Measurements from ENCODE around the gene DNAJC25. TPM values are rescaled to one million over a fixed set of nuclear protein-coding genes. Genes with fewer than 3 reads are reported as not detected.
A peak's percentile ranks its signal among the peaks of the same experiment; 100 is the strongest.

DNAJC25 gene
- 8.5 TPM for polyA plus RNA-seq (2013, experiment 1 of 4)
- 10.0 TPM for polyA plus RNA-seq (2013, experiment 2 of 4)
- 7.7 TPM for polyA plus RNA-seq (2013, experiment 3 of 4)
- 9.8 TPM for polyA plus RNA-seq (2013, experiment 4 of 4)

DNA sequence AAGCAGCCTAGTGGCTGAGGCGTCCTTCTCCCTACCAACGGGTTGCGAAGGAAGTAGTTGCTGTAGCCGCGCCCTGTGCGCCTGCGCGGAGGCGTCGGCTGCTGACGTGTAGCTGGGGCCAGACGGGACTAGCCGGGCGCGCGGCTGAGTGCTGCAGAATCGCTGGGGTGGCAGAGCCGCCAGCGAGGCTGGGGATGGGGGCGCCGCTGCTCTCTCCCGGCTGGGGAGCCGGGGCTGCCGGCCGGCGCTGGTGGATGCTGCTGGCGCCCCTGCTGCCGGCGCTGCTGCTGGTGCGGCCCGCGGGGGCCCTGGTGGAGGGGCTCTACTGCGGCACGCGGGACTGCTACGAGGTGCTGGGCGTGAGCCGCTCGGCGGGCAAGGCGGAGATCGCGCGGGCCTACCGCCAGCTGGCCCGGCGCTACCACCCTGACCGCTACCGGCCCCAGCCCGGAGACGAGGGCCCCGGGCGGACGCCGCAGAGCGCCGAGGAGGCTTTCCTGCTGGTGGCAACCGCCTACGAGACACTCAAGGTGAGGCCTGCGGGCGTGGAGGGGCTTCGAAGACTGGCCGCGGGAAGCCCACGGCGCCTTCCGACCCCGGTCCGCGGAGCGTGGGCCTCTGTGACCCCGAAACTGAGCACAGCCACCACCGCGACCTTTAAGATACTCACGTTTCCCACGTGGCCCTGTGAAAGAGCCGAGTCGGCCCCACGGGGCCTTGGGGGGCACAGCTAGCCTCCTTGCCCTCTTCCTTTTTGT, at the start of gene DNAJC25:
DNAJC25 (plus strand) TSS at position 121 of the 758 bp plus-strand sequence; CDS start at position 195, 74 bp downstream.
- 0 to 1% methylated on average over 79 of the region's 79 CpGs for WGBS, 2 experiments
- Histone ChIP-seq H3K27ac (ENCODE audit: insufficient read depth, low read depth, low read length, poor library complexity, severe bottlenecking) (peak within 1 kb of the TSS; percentile 70), H3K4me1 (ENCODE audit: control insufficient read depth, insufficient read depth, low read length) (peaks cover 14% of the 10 kb centered on the region), H3K36me3 (ENCODE audit: control insufficient read depth, insufficient read depth, low read length) (no peaks in the 10 kb centered on the region), H3K27me3 (ENCODE audit: control insufficient read depth, insufficient read depth, low read length, poor library complexity, severe bottlenecking) (no peaks in the 10 kb centered on the region), H3K9me3 (ENCODE audit: control insufficient read depth, low read length) (no peaks in the 10 kb centered on the region), H3K4me3 (ENCODE audit: insufficient read depth, low read depth, low read length) (peak within 1 kb of the TSS; percentile 90)

DNA sequence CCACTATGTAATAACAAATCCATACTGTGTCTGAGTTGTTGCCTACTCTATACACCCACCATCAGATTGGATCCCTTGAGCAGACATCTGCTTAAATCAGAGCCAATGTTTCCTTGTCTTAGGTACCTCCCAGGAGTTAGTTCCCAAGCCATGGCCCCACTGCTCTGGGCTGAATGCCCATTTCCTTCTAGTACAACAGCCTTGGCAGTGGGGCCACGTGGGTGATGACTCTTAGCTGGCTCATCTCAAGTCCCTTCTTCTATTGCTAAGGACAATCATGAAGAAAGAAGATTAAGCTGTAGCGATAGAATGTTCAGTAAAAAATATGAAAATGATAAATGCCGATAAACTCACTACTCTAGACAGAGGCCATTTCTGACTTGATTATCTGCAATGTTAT, 48.2 kb upstream of the DNAJC25 start:
- Histone ChIP-seq H3K4me1 (ENCODE audit: control insufficient read depth, insufficient read depth, low read length) (no peaks in the 10 kb centered on the region), H3K36me3 (ENCODE audit: control insufficient read depth, insufficient read depth, low read length) (peaks cover 14% of the 10 kb centered on the region), H3K4me3 (ENCODE audit: insufficient read depth, low read depth, low read length) (no peak overlapping the region), H3K27ac (ENCODE audit: insufficient read depth, low read depth, low read length, poor library complexity, severe bottlenecking) (no peak overlapping the region), H3K27me3 (ENCODE audit: control insufficient read depth, insufficient read depth, low read length, poor library complexity, severe bottlenecking) (no peaks in the 10 kb centered on the region), H3K9me3 (ENCODE audit: control insufficient read depth, low read length) (no peaks in the 10 kb centered on the region)
- WGBS, 2 experiments: 93 to 96% methylated on average over 3 of the region's 3 CpGs

GRCh38 chr9:111586378-111586777, 44.8 kb upstream of the DNAJC25 start:
- no peak overlapping the region for H3K27ac ChIP-seq (ENCODE audit: insufficient read depth, low read depth, low read length, poor library complexity, severe bottlenecking)
- 91 to 94% methylated on average over 5 of the region's 5 CpGs for WGBS, 2 experiments
- no peak overlapping the region for H3K4me3 ChIP-seq (ENCODE audit: insufficient read depth, low read depth, low read length)
- no peaks in the 10 kb centered on the region for H3K4me1 ChIP-seq (ENCODE audit: control insufficient read depth, insufficient read depth, low read length)
- H3K36me3 ChIP-seq (ENCODE audit: control insufficient read depth, insufficient read depth, low read length): peaks cover 10% of the 10 kb centered on the region
- no peaks in the 10 kb centered on the region for H3K9me3 ChIP-seq (ENCODE audit: control insufficient read depth, low read length)
- no peaks in the 10 kb centered on the region for H3K27me3 ChIP-seq (ENCODE audit: control insufficient read depth, insufficient read depth, low read length, poor library complexity, severe bottlenecking)

DNA sequence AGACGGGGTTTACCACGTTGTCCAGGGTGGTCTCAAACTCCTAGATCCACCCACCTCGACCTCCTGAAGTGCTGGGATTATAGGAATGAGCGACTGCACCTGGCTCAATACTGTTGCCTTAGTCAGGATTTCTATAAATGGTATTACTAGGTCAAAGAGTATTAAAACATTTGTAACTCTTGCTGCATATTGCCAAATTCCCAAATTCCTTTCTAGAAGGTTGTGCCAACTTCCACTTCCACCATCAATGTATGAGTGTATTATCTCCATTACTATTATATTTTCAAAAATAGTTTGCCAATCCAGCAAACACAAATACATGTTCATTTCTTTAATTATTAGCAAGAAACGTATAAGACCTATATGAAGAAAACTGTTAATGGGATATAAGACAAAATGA, 42.3 kb upstream of the DNAJC25 start:
- H3K4me1 ChIP-seq (ENCODE audit: control insufficient read depth, insufficient read depth, low read length): no peaks in the 10 kb centered on the region
- H3K4me3 ChIP-seq (ENCODE audit: insufficient read depth, low read depth, low read length): no peak overlapping the region
- peaks cover 12% of the 10 kb centered on the region for H3K36me3 ChIP-seq (ENCODE audit: control insufficient read depth, insufficient read depth, low read length)
- no peak overlapping the region for H3K27ac ChIP-seq (ENCODE audit: insufficient read depth, low read depth, low read length, poor library complexity, severe bottlenecking)
- WGBS, 2 experiments: 89 to 94% methylated on average over 5 of the region's 5 CpGs
- H3K9me3 ChIP-seq (ENCODE audit: control insufficient read depth, low read length): no peaks in the 10 kb centered on the region
- H3K27me3 ChIP-seq (ENCODE audit: control insufficient read depth, insufficient read depth, low read length, poor library complexity, severe bottlenecking): no peaks in the 10 kb centered on the region

GRCh38 chr9:111597852-111598732, 33.0 kb upstream of the DNAJC25 start:
- 4 to 7% methylated on average over 41 of the region's 41 CpGs for WGBS, 2 experiments
- H3K4me3 ChIP-seq (ENCODE audit: insufficient read depth, low read depth, low read length): peak overlapping the region; percentile 58
- H3K36me3 ChIP-seq (ENCODE audit: control insufficient read depth, insufficient read depth, low read length): peaks cover 7% of the 10 kb centered on the region
- no peaks in the 10 kb centered on the region for H3K27me3 ChIP-seq (ENCODE audit: control insufficient read depth, insufficient read depth, low read length, poor library complexity, severe bottlenecking)
- no peak overlapping the region for H3K27ac ChIP-seq (ENCODE audit: insufficient read depth, low read depth, low read length, poor library complexity, severe bottlenecking)
- no peaks in the 10 kb centered on the region for H3K9me3 ChIP-seq (ENCODE audit: control insufficient read depth, low read length)
- H3K4me1 ChIP-seq (ENCODE audit: control insufficient read depth, insufficient read depth, low read length): no peaks in the 10 kb centered on the region

DNA sequence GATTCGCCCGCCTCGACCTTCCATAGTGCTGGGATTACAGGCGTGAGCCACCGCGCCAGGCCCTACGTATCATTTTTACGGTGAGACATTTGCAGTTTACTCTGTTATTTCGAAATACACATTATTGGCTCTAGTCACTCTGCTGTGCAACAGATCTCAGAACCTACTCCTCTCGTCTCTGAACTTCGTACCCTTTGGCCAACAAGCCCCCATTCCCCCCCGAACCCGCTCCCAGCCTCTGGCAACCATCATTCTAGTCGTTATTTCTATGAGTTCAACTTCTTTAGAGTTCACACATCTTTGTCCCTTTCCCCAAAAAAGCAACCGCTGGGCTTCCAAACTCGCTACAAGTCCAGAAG, 32.4 kb upstream of the DNAJC25 start:
- H3K4me1 ChIP-seq (ENCODE audit: control insufficient read depth, insufficient read depth, low read length): no peaks in the 10 kb centered on the region

GRCh38 chr9:111599092-111599954, 31.8 kb upstream of the DNAJC25 start, which contains the start of gene PTGR1:
Gene PTGR1, minus strand, starts transcription at chr9:111599647. Its CDS starts 2,225 bp downstream, at chr9:111597422.
- Histone ChIP-seq H3K27me3 (ENCODE audit: control insufficient read depth, insufficient read depth, low read length, poor library complexity, severe bottlenecking) (no peaks in the 10 kb centered on the region), H3K36me3 (ENCODE audit: control insufficient read depth, insufficient read depth, low read length) (no peaks in the 10 kb centered on the region), H3K4me1 (ENCODE audit: control insufficient read depth, insufficient read depth, low read length) (no peaks in the 10 kb centered on the region), H3K9me3 (ENCODE audit: control insufficient read depth, low read length) (no peaks in the 10 kb centered on the region), H3K4me3 (ENCODE audit: insufficient read depth, low read depth, low read length) (peak within 1 kb of the TSS; percentile 58), H3K27ac (ENCODE audit: insufficient read depth, low read depth, low read length, poor library complexity, severe bottlenecking) (no peak within 1 kb of the TSS)
- WGBS, 2 experiments: 23 to 26% methylated on average over 64 of the region's 64 CpGs

More for the DNA sequence above, 32.4 kb upstream of the DNAJC25 start:
- WGBS, 2 experiments: 11 to 12% methylated on average over 16 of the region's 16 CpGs
- Histone ChIP-seq H3K27ac (ENCODE audit: insufficient read depth, low read depth, low read length, poor library complexity, severe bottlenecking) (no peak overlapping the region), H3K27me3 (ENCODE audit: control insufficient read depth, insufficient read depth, low read length, poor library complexity, severe bottlenecking) (no peaks in the 10 kb centered on the region), H3K9me3 (ENCODE audit: control insufficient read depth, low read length) (no peaks in the 10 kb centered on the region), H3K36me3 (ENCODE audit: control insufficient read depth, insufficient read depth, low read length) (peaks cover under 1% of the 10 kb centered on the region), H3K4me3 (ENCODE audit: insufficient read depth, low read depth, low read length) (peak overlapping the region; percentile 58)

GRCh38 chr9:111599955-111600343, 31.2 kb upstream of the DNAJC25 start:
- Histone ChIP-seq H3K27me3 (ENCODE audit: control insufficient read depth, insufficient read depth, low read length, poor library complexity, severe bottlenecking) (no peaks in the 10 kb centered on the region), H3K4me3 (ENCODE audit: insufficient read depth, low read depth, low read length) (peak overlapping the region; percentile 58), H3K36me3 (ENCODE audit: control insufficient read depth, insufficient read depth, low read length) (no peaks in the 10 kb centered on the region), H3K9me3 (ENCODE audit: control insufficient read depth, low read length) (no peaks in the 10 kb centered on the region), H3K27ac (ENCODE audit: insufficient read depth, low read depth, low read length, poor library complexity, severe bottlenecking) (no peak overlapping the region), H3K4me1 (ENCODE audit: control insufficient read depth, insufficient read depth, low read length) (no peaks in the 10 kb centered on the region)
- 89 to 90% methylated on average over 17 of the region's 17 CpGs for WGBS, 2 experiments

DNA sequence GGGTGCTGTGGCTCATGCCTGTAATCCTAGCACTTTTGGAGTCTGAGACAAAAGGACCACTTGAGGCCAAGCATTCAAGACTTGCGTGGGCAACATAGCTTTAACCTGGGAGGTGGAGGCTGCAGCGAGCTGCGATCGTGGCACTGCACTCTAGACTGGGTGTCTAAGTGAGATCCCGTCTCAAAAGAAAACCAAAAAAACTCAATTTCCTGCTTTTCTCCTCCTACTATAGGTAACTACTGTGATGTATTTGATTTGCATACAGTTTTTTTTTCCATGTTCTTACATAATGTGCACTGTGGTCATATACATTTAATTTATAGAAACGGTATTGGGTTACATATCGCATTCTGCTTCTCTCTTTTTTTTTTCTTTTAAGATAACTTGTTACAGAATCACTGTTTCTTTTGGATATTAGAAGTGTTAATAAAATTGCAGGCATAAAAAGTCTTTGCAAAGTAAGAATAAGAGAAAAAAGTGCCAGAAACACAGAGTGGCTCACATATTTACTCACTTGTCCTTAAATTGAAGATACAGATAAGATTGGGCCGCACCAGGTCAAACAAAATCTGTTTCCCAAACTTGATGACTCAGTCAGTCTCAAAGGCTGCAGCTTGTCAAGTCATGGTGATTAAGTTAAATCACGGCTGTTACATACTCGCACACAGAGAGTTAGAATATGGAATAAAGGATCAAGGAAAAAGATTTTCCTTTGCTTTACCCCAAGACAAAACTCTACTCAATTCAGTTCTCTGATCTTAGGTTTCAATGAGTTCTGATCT, 29.7 kb upstream of the DNAJC25 start:
- Histone ChIP-seq H3K4me3 (ENCODE audit: insufficient read depth, low read depth, low read length) (no peak overlapping the region), H3K4me1 (ENCODE audit: control insufficient read depth, insufficient read depth, low read length) (no peaks in the 10 kb centered on the region), H3K9me3 (ENCODE audit: control insufficient read depth, low read length) (no peaks in the 10 kb centered on the region), H3K27me3 (ENCODE audit: control insufficient read depth, insufficient read depth, low read length, poor library complexity, severe bottlenecking) (no peaks in the 10 kb centered on the region), H3K36me3 (ENCODE audit: control insufficient read depth, insufficient read depth, low read length) (no peaks in the 10 kb centered on the region), H3K27ac (ENCODE audit: insufficient read depth, low read depth, low read length, poor library complexity, severe bottlenecking) (no peak overlapping the region)
- 91 to 94% methylated on average over 7 to 9 of the region's 10 CpGs for WGBS, 2 experiments

Measured in ectodermal cell (in vitro differentiated cells).